GM13976 (cell line): ENCODE measurements around the gene FABP1.

ENCODE experiments used
- DNase-seq: peaks from one replicate; pipeline ENCODE4 v3.0.0; 2012; ENCODE audit warnings: low spot score
- CTCF ChIP-seq: IDR thresholded peaks from 2 replicates; pipeline ENCODE4 v1.5.1; 2012; ENCODE audit warnings: borderline replicate concordance, mild to moderate bottlenecking; ENCODE audit not compliant: insufficient read depth; ENCODE audit errors: extremely low read depth, missing control alignments, control extremely low read depth
- in situ Hi-C: fragments of 300-500 bp; cut with MboI; formaldehyde crosslinking; loops from one replicate; pipeline ENCODE4 v1.12.0; 2022; ENCODE audit warnings: low sequenced_read_pairs, mixed read lengths, inconsistent platforms; ENCODE audit not compliant: unreplicated experiment

Gene FABP1

DNA sequence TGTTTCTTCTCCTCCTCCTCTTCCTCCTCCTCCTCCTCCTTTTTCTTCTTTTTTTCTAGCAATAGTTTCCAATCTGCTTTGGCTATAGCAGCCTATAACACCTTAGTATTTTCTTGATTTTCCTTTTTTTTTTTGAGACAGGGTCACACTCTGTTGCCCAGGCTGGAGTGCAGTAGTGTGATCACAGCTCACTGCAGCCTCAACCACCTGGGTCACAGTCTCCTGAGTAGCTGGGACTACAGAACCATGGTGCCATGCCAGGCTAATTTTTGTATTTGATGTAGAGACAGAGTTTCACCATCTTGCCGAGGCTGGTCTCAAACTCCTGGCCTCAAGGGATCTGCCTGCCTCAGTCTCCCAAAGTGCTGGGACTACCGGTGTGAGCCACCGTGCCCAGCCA is 31.6 kb upstream of the FABP1 start:
- in situ Hi-C loops = no loop called here
- no peak for DNase-seq
- TF ChIP-seq CTCF = no peak

- DNase-seq = no peak
- no peak for TF ChIP-seq CTCF
- in situ Hi-C loops = no loop called here
Observed at GRCh38 chr2:88148929-88149438, 21.1 kb upstream of the FABP1 start.

DNA sequence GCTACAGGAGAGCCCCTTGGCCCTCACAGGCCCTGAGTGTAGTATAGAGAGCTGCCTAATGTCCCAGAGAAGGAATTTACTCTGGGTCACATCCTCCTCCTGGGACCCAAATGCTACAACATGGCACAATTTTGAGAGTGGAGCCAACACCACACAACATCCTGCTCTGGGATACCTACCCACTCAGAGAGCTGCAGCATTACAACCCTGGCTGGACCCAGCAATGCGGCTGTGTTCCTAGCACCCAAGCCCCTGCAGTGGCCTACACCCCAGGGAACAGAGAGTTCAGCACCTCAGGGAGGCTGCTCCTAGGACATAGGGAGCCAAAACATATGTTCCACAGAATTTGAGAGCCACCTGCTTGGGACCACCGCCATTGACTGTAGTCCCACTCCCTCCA is 19.3 kb upstream of the FABP1 start:
- in situ Hi-C loops = no loop called here
- no peak for DNase-seq
- TF ChIP-seq CTCF = no peak

DNA sequence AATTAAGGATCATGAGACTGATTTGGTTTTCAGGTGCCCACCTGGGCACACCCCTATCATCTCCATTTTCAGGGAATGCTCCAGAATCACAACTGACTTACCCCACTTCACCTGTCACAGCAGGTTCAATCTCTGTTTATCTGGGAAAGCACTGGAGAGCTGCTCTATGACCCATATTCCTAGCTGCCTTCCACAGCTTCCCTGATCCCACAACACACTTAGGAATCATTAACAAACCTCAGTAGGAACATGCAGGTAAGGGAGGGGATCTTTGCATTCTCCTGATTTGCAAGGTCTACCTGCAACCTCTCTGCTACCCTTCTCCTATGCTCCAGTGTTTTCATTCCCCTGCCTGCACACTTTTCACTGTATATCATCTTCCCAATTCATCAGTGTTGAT is 18.7 kb upstream of the FABP1 start:
- in situ Hi-C loops = no loop called here
- DNase-seq = no peak
- TF ChIP-seq CTCF = no peak

- in situ Hi-C loops = no loop called here
- no peak for TF ChIP-seq CTCF
- DNase-seq = no peak
Observed at GRCh38 chr2:88144914-88145497, 17.1 kb upstream of the FABP1 start.

DNA sequence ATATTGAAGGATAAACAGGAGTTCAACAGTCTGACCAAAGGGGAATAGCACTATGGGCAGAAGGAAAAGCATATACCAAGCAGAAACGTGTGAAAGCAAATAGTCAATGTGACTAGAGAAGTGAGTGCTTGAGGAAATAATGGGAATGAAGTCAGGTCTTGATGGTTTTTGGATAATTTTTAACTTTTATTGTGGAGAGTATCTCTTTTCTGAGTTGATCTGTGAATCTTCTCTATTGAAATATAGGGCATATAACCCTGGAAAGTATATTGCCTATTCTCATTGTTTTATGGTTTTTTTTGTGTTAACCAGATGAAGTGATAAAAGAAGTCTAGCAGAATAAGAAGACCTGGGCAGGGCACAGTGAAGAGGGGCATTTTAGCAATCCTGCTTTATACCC is 16.4 kb upstream of the FABP1 start:
- no peak for TF ChIP-seq CTCF
- DNase-seq = no peak
- in situ Hi-C loops = no loop called here
